Measurements from ENCODE around the gene SMCO3.

The SMCO3 gene

DNA sequence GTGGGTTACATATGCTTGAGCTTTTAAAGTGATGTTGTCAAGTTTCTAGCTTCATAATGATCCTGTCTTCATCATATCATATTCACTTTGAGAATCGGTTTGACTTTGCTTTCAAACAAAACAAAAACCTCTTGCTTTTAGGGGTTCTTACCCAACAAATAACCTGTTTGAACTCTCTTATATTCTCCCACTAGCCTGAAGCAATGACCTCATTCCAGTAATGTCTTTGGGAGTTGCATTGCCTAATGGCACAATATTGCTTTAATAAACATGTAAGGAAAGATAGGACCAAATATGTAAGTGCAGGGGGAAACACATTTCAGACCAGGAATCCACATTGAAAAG is 38.4 kb downstream of the SMCO3 start:
- TF ChIP-seq, protein P1, sequence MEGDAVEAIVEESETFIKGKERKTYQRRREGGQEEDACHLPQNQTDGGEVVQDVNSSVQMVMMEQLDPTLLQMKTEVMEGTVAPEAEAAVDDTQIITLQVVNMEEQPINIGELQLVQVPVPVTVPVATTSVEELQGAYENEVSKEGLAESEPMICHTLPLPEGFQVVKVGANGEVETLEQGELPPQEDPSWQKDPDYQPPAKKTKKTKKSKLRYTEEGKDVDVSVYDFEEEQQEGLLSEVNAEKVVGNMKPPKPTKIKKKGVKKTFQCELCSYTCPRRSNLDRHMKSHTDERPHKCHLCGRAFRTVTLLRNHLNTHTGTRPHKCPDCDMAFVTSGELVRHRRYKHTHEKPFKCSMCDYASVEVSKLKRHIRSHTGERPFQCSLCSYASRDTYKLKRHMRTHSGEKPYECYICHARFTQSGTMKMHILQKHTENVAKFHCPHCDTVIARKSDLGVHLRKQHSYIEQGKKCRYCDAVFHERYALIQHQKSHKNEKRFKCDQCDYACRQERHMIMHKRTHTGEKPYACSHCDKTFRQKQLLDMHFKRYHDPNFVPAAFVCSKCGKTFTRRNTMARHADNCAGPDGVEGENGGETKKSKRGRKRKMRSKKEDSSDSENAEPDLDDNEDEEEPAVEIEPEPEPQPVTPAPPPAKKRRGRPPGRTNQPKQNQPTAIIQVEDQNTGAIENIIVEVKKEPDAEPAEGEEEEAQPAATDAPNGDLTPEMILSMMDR (conservative IDR thresholded peaks at IDR 0.05), result no peak
- H3K27ac ChIP-seq, result peak overlapping the region; percentile 97

DNA sequence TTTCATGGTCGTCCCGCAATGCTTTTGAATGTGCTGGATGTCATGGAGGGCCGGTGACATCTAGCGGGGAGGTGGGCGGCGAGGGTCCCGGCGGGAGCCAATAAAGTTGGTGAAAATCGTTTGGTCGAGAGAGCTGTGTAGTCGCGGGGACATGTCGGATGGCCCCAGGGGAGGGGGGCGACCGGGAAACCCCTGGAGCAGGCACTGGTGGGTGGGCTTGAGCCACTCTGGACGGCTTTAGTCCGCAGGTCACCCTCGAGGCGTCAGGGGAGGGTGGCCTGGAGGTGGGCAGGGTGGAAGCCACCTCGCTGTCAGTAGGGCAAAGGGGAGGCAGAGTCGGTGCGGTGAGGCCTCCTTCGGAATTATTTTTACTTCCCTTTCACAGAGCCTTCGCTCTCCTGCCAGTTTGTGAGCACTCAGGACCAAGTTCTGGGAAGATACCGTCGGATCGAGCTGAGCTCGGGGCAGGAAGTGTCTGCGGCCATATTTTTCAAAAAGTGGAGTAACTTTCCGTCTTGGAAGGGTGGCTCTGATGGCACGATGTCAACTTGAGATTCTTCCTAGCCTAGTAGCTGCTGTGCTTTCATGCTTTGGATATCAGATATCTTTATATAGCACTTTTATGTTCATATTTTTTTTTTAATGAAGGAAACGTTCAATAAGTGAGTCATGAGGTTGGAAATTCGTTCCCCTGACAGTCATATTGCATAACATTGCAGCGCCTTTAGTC is 38.9 kb downstream of the SMCO3 start:
- TF ChIP-seq, protein P1 (conservative IDR thresholded peaks at IDR 0.05), result no peak
- H3K27ac ChIP-seq, result peak overlapping the region; percentile 97

DNA sequence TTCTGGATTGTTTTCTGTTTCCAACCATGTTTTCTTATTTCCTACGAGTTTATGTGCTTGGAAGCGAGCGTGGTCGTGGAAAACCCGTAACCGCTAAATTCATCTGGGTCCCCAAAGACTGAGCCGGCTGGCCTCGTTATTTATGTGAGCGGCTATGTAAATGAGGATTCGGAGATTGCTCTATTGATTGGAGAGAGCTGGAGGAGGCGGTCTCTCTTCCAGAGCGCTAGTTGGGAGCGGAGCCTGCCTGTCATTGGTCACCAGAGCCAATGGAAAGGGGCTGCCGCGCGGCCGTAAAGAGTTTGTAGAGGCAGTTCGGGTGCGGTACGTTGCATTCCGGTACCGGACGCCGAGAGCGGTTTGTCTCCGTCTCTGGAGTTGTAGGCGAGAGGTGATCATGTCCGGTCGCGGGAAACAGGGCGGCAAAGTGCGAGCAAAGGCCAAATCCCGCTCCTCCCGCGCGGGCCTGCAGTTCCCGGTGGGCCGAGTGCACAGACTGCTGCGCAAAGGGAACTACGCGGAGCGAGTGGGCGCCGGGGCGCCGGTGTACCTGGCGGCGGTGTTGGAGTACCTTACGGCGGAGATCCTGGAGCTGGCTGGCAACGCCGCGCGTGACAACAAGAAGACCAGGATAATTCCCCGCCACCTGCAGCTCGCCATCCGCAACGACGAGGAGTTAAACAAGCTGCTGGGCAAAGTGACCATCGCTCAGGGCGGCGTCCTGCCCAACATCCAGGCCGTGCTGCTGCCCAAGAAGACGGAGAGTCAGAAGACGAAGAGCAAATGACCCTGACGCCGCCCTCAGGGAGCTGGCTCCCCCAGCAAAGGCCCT is 39.7 kb downstream of the SMCO3 start:
- H3K27ac ChIP-seq, result peak overlapping the region; percentile 97
- TF ChIP-seq, protein P1 (conservative IDR thresholded peaks at IDR 0.05), result no peak

DNA sequence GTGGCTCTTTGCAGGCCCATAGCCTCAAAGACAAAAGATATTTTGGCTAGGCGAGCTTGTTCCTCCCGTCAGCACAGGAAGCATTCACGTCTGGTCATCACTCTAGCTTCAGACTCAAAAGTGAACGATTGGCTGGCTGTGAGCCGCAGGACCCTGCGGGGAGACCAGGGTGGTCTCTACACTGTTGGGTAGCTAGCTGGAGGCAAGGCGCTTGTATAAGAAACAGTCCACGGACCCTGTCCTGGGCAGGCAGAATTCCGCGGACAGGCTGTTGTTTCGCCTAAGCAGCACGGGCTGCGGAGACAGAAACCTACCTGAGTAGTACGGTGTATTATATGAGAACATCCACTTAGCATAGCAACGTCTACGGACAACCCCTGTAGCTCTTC is 40.3 kb downstream of the SMCO3 start:
- TF ChIP-seq, protein P1 (conservative IDR thresholded peaks at IDR 0.05), result no peak
- H3K27ac ChIP-seq, result peak overlapping the region; percentile 97

DNA sequence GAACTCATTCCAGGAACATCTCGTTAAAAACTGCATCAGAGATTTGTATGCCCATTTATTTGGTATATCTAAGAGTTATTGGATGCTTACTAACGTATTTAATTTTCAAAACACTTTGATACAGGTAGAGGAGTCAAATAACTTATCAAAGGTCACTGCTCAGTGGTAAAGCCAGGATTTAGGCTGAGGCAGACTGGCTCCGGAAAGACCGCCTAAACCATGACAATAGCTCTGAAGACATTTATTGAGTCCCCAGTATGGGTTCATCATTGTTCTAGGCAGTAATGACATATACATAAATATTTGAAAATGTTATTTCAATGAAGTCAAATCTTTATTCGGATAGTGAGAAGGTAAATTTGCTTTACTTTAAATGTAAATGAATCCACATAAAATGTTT is 41.0 kb downstream of the SMCO3 start:
- TF ChIP-seq, protein P1 (conservative IDR thresholded peaks at IDR 0.05), result no peak
- peak overlapping the region; percentile 97 for H3K27ac ChIP-seq

DNA sequence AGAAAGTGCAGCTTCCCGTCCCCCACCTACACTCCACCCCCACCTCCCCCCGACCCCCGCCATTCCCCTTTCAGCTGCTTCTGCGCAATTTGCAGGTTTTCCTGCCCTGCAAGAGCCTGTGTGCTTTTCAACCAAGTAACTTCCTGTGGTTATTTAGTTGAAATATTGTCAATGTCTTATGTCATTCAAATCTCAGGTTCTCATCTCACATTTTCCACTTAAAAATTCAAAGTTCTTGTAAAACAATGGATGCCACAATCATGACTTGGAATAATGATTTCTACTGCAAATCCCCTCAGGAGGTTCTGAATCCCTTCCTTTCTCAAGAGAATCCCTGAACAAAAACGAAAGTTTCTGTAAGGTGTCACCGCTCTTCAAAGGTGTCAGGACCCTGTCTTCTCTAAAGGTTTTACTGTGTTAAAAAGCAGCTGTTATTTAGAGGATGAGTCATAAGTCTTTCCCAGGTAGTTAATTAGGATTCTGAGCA is 42.3 kb downstream of the SMCO3 start:
- peak overlapping the region; percentile 95 for H3K27ac ChIP-seq
- TF ChIP-seq, protein P1 (conservative IDR thresholded peaks at IDR 0.05), result no peak
